GM21529 (cell line): ENCODE data around the gene EXOC6B.

ENCODE experiments used
- ATAC-seq: cut with Tn5 transposase; IDR thresholded peaks from one replicate; pipeline ENCODE4 v1.9.1; 2021; ENCODE audit not compliant: unreplicated experiment

Gene EXOC6B

GRCh38 chr2:72235497-72236415 lies 590.1 kb downstream of the EXOC6B start:
- no peak for ATAC-seq

- ATAC-seq, result no peak
Measured at GRCh38 chr2:72233211-72233610, 592.6 kb downstream of the EXOC6B start.

- ATAC-seq, result no peak
Measured at GRCh38 chr2:72222829-72223564, 602.8 kb downstream of the EXOC6B start.

GRCh38 chr2:72220170-72220569 lies 605.7 kb downstream of the EXOC6B start:
- no peak for ATAC-seq

GRCh38 chr2:72214429-72215143 lies 611.2 kb downstream of the EXOC6B start:
- ATAC-seq, result no peak

GRCh38 chr2:72212486-72212855 lies 613.4 kb downstream of the EXOC6B start:
- no peak for ATAC-seq

GRCh38 chr2:72211777-72212485 lies 613.9 kb downstream of the EXOC6B start:
- no peak for ATAC-seq

- no peak for ATAC-seq
Measured at GRCh38 chr2:72211350-72211749, 614.5 kb downstream of the EXOC6B start.

- no peak for ATAC-seq
Measured at GRCh38 chr2:72210470-72210869, 615.4 kb downstream of the EXOC6B start.

- ATAC-seq, result no peak
Measured at GRCh38 chr2:72208225-72208624, 617.6 kb downstream of the EXOC6B start.

- no peak for ATAC-seq
Measured at GRCh38 chr2:72207334-72207733, 618.5 kb downstream of the EXOC6B start.

GRCh38 chr2:72205504-72205881 lies 620.3 kb downstream of the EXOC6B start:
- ATAC-seq, result no peak

GRCh38 chr2:72204786-72205503 lies 620.9 kb downstream of the EXOC6B start:
- ATAC-seq, result no peak

- no peak for ATAC-seq
Measured at GRCh38 chr2:72204156-72204785, 621.6 kb downstream of the EXOC6B start.

- no peak for ATAC-seq
Measured at GRCh38 chr2:72198532-72199241, 627.1 kb downstream of the EXOC6B start.

- no peak for ATAC-seq
Measured at GRCh38 chr2:72193723-72194122, 632.1 kb downstream of the EXOC6B start.

- ATAC-seq, result no peak
Measured at GRCh38 chr2:72191441-72191840, 634.4 kb downstream of the EXOC6B start.

GRCh38 chr2:72185206-72185605 lies 640.6 kb downstream of the EXOC6B start:
- ATAC-seq, result no peak

GRCh38 chr2:72183466-72183865 lies 642.4 kb downstream of the EXOC6B start:
- ATAC-seq, result no peak
